Omental fat pad (tissue), 4 donors: ENCODE data around the gene NDEL1. TPM values are rescaled to one million over a fixed set of nuclear protein-coding genes. Genes with fewer than 3 reads are reported as not detected.
A peak's percentile ranks its signal among the peaks of the same experiment; 100 is the strongest.

Experiments
- ATAC-seq: fragments of 150-250 bp; one replicate; pipeline ENCODE4 v1.9.1; 2016; ENCODE audit warnings: mild to moderate bottlenecking, moderate library complexity; ENCODE audit not compliant: low FRiP score
- DNase-seq: peaks from one replicate; pipeline ENCODE4 v3.0.0-alpha.2; 2019; ENCODE audit warnings: low spot score
- total RNA-seq, 4 donors: library from RNA; depleted of rRNA; stranded (reverse); fragments of >200 nt; gene quantifications; one replicate each; pipeline ENCODE4 v1.1.0, GENCODE V29; 2016
- TF ChIP-seq, protein P1 (sequence below), 3 donors: fragments of 450-650 bp; IDR thresholded peaks; one replicate each; pipeline ENCODE4 v1.5.1; 2016 to 2017; ENCODE audit warnings: antibody characterized with exemption in 3 of 3, mild to moderate bottlenecking in 3 of 3, moderate library complexity in 2 of 3

The NDEL1 gene
- total RNA-seq, 4 donors from 2014 or later, result 64.3 to 139 (median 118) TPM

DNA sequence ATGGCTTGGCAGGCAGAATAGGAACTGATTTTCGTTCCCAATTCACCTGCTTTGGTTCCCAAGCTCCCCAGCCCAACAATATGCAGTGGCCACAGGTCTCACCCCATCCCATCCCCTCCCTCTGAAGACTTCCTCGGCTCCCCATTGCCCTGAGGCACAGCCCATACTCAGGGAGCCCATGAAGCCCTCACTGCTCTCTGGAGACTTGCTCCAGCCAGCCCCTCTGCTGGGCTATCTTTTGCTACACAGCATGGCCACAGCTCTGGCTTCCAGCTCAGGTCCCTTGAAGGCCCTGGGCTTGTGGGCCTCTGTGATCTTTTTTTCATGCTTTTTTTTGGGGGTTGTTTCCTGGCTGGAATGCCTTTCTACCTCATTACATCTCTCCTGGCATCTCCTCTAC is 29.5 kb upstream of the NDEL1 start:
- TF ChIP-seq, protein P1, sequence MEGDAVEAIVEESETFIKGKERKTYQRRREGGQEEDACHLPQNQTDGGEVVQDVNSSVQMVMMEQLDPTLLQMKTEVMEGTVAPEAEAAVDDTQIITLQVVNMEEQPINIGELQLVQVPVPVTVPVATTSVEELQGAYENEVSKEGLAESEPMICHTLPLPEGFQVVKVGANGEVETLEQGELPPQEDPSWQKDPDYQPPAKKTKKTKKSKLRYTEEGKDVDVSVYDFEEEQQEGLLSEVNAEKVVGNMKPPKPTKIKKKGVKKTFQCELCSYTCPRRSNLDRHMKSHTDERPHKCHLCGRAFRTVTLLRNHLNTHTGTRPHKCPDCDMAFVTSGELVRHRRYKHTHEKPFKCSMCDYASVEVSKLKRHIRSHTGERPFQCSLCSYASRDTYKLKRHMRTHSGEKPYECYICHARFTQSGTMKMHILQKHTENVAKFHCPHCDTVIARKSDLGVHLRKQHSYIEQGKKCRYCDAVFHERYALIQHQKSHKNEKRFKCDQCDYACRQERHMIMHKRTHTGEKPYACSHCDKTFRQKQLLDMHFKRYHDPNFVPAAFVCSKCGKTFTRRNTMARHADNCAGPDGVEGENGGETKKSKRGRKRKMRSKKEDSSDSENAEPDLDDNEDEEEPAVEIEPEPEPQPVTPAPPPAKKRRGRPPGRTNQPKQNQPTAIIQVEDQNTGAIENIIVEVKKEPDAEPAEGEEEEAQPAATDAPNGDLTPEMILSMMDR (IDR thresholded peaks at IDR 0.05), result no peak
- DNase-seq (no peak), ATAC-seq (no peak)

DNA sequence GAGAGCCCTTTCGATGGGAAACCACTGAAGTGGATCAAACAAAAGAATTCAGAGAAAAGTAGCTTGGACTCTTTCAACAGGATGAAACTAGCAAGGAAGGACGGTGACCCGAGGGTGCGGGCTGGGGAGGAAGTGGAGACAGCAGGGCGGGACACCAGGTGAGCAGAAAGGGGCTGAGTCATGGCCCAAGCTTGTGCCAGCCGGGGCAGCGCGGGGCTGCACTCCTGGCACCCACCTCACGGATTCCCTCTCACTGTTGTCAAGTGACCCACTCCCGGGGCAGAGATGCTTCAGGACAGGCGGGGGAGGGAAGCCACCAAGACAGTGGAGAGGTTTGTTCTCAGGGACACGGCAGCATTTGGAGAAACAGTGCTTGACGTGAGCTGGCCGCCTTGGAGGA is 27.3 kb upstream of the NDEL1 start:
- no peak for DNase-seq
- no peak for ATAC-seq
- TF ChIP-seq, protein P1 (IDR thresholded peaks at IDR 0.05), result no peak

DNA sequence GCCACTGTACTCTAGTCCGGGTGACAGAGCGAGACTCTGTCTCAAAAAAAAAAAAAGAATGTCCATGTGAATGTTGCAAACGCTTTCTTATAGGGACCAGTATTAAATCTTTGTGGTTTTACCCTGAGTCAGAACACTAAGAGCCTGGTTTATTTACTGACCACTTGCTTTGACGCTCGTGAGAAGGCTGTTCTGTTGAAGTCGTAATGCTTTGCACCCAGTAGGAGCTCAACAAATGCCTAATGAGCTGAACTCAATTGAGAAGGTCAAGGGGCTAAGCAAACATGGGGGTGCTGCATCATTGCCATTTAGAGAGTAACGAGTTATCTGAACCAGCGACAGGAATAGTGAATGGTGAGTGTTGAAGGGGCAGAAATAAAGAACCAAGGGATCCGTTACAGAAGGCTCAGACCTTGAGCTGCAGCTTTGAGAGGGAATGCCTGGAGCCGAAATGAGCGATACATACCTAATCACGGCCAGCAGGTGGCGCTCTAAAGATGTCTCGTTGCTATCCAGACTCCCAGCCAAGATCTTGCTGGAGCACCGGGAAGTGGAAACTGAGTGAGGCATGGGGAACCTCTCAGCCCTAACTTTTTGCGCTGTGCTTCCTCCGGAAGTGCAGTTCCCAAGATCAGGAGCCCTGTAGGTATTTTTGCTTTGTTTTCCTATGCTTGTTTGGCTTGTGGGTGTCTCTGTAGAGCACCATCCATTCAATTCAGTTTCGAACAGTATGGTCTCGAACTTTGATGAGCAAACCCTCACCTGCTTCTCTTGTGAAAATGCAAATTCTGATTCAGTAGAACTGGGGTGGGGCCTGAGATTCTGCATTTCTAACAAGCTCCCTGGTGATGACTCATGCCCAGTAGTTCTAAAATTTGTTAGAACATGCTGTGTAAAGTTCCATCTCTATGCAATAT is 25.5 kb upstream of the NDEL1 start:
- TF ChIP-seq, protein P1 (IDR thresholded peaks at IDR 0.05), result peak in 2 of 3 donors; percentile 17 to 66
- ATAC-seq (peak; percentile 75), DNase-seq (peak; percentile 80)

DNA sequence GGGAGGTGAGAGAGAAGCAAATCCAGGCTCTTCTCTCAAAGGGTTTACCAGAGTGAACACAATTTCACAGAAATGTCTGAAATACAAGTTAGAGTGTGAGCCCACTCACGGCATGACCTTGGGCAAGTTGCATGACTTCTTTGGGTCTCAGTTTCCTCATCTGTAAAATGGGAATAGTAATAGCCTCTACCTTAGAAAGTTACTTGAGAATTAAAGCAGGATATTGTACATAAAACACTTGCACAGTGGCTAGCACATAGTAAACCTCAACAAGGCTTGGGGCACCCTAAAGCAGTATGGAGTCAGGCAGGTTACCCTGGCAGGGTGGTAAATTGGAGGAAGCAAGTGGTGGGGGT is 24.8 kb upstream of the NDEL1 start:
- ATAC-seq (no peak), DNase-seq (no peak)
- TF ChIP-seq, protein P1 (IDR thresholded peaks at IDR 0.05), result no peak

DNA sequence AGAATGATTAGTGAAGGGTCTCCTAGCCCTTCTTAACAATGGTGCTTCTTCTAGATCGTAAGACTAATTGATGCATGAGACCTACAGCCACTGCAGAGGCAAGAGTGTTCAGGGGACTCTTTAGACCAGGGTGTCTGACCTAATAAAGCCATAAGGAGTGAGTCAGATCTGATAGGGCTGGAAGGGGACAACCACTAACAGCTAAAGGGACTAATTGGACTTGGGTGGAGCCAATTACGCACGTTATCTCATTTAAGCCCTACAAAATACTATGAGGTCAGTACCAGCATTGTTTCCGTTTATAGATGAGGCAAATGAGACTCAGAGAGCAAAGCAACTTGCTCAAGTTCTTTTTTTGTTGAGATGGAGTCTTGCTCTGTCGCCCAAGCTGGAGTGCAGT is 23.6 kb upstream of the NDEL1 start:
- DNase-seq, result no peak
- ATAC-seq, result no peak

DNA sequence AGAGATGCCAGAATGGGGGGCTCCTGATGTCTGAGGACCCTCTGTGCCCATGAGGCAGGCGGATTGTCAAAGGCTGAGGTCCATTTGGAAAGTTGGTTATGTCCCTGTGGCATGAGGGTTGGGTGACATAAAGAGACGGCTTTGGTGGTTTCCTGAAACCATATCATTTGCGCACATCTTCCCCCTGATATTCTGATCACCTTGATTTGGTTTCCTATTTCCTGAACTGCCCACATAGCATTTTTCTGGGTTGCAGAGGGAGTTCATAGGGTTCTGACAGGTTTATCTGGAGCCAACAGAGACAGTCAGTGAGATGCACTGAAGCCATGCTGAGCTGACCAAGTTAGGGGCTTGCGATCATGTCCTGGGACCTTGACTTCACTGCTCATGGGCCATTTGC is 22.4 kb upstream of the NDEL1 start:
- DNase-seq (no peak), ATAC-seq (no peak)
- TF ChIP-seq, protein P1 (IDR thresholded peaks at IDR 0.05), result no peak

More for the DNA sequence above, 23.6 kb upstream of the NDEL1 start:
- TF ChIP-seq, protein P1 (IDR thresholded peaks at IDR 0.05), result no peak

DNA sequence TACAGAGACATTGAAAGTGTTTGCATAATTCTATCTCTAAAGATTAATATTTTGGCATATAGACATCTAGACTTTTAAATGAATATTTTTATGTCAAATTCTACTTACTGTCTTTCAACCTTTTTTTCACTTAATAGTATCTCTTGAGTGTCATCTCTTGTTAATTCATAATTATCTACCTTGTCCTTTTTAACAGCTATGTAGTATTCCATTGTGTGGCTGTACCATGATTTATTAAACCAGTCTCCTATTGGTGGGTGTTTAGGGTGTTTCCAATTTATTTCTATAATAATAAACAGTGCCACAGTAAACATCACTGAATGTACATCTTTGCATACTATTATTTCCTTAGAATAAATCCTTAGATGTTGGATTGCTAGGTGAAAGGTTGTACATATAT is 21.7 kb upstream of the NDEL1 start:
- DNase-seq (no peak), ATAC-seq (no peak)
- TF ChIP-seq, protein P1 (IDR thresholded peaks at IDR 0.05), result no peak
